ENCODE results near the gene THSD7A.

Gene THSD7A

DNA sequence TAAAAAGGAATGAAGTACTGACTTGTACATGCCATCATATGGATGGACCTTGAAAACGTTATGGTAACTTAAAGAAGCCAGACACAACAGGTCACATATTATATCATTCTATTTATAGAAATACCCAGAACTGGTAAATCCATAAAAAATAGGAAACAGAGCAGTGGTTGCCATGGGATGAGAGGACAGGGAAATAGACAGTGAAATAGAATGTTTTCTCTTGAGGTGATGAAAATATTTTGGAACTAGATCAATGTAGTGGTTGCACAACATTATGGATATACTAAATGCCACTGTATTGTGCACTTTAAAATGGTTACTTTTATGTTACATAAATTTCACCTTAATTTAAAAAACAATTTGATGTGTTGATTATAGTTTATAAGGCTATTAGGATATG is 318.5 kb downstream of the THSD7A start:
- no peak overlapping the region for H3K4me3 ChIP-seq (replicated peaks; ENCODE audit: low read depth, low read length)
- no peaks in the 10 kb centered on the region for H3K36me3 ChIP-seq (ENCODE audit: control insufficient read depth, insufficient read depth, low read length)
- no peaks in the 10 kb centered on the region for H3K27me3 ChIP-seq (replicated peaks; ENCODE audit: control insufficient read depth, insufficient read depth, low read length)
- no peak for DNase-seq (ENCODE audit: extremely low read depth, insufficient read length)
- TF ChIP-seq CTCF (IDR thresholded peaks at IDR 0.05; ENCODE audit: insufficient read depth, low read length, poor library complexity, severe bottlenecking) = no peak

GRCh38 chr7:11507929-11508328 is 324.1 kb downstream of the THSD7A start:
- no peak for TF ChIP-seq CTCF (IDR thresholded peaks at IDR 0.05; ENCODE audit: insufficient read depth, low read length, poor library complexity, severe bottlenecking)
- no peaks in the 10 kb centered on the region for H3K27me3 ChIP-seq (replicated peaks; ENCODE audit: control insufficient read depth, insufficient read depth, low read length)

DNA sequence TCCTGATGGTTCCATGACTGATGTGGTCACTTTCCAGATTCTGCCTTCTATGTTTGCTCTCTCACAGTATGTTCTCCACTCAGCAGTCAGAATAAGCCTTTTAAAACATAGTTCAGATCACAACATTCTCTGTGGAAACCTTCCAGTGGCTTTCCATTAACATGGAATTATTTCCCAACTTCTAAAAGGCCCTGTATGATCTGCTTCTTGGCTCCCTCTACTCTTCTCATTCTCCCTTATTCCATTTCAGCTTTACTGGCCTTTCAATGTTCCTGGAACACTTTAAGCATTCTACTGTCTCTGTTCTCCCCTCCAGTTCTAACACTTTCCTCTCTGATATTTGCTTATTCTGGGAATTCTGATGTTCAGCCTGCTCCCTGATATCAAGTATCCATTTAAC is 325.6 kb downstream of the THSD7A start:
- TF ChIP-seq CTCF (IDR thresholded peaks at IDR 0.05; ENCODE audit: insufficient read depth, low read length, poor library complexity, severe bottlenecking) = no peak
- no peaks in the 10 kb centered on the region for H3K27me3 ChIP-seq (replicated peaks; ENCODE audit: control insufficient read depth, insufficient read depth, low read length)
- no peak for DNase-seq (ENCODE audit: extremely low read depth, insufficient read length)

More at GRCh38 chr7:11507929-11508328, 324.1 kb downstream of the THSD7A start:
- DNase-seq (ENCODE audit: extremely low read depth, insufficient read length) = no peak
- Histone ChIP-seq H3K36me3 (ENCODE audit: control insufficient read depth, insufficient read depth, low read length) (no peaks in the 10 kb centered on the region), H3K4me3 (replicated peaks; ENCODE audit: low read depth, low read length) (no peak overlapping the region)

DNA sequence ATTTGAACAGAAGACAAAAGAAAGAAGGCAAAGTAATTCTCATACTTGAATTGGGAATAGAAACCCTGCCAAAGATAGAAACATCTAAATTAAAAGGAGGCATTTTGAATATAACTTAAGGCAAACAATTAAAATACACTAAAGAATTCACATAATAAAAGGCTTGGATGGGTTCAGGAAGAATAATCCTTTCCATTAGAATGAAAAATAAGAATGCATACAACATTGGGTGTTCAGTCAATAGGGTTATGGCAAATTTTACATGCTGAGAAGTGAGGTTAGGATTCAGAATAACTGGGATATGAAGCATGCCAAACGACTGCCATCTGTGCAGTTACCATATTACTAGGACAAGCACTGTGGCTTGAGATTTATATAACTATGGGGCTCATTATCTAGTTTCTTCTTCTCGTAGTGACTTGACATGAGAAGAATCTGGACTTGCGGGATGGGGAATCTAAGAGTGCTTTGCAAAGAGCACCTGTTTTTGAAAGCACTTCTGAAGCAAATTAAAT is 326.5 kb downstream of the THSD7A start:
- TF ChIP-seq CTCF (IDR thresholded peaks at IDR 0.05; ENCODE audit: insufficient read depth, low read length, poor library complexity, severe bottlenecking) = no peak
- H3K36me3 ChIP-seq (ENCODE audit: control insufficient read depth, insufficient read depth, low read length) = no peaks in the 10 kb centered on the region
- H3K27me3 ChIP-seq (replicated peaks; ENCODE audit: control insufficient read depth, insufficient read depth, low read length) = no peaks in the 10 kb centered on the region
- no peak overlapping the region for H3K4me3 ChIP-seq (replicated peaks; ENCODE audit: low read depth, low read length)
- no peak for DNase-seq (ENCODE audit: extremely low read depth, insufficient read length)

More for the DNA sequence above, 325.6 kb downstream of the THSD7A start:
- Histone ChIP-seq H3K4me3 (replicated peaks; ENCODE audit: low read depth, low read length) (no peak overlapping the region), H3K36me3 (ENCODE audit: control insufficient read depth, insufficient read depth, low read length) (no peaks in the 10 kb centered on the region)

GRCh38 chr7:11492307-11492706 is 339.7 kb downstream of the THSD7A start:
- Histone ChIP-seq H3K27me3 (replicated peaks; ENCODE audit: control insufficient read depth, insufficient read depth, low read length) (no peaks in the 10 kb centered on the region), H3K4me3 (replicated peaks; ENCODE audit: low read depth, low read length) (no peak overlapping the region), H3K36me3 (ENCODE audit: control insufficient read depth, insufficient read depth, low read length) (no peaks in the 10 kb centered on the region)
- no peak for DNase-seq (ENCODE audit: extremely low read depth, insufficient read length)
- no peak for TF ChIP-seq CTCF (IDR thresholded peaks at IDR 0.05; ENCODE audit: insufficient read depth, low read length, poor library complexity, severe bottlenecking)

DNA sequence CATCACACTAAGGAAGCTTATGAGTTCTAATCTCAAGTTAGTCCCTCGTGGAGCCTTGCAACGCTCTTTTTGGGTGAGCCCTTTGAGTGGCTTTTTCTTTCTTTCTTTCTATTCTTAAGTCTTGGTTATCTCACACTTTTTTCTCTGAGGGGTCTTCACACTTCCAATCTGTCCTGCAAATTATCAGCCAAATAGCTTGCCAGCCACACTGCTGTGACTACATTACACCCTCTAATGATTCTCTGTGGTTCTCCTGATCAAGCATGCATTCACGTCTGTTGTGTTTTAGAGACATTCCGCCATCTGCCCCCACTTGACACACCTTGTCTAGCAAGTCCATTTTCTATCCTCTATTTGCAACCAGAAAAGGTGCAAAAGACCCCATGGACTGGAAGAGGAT is 340.2 kb downstream of the THSD7A start:
- Histone ChIP-seq H3K4me3 (replicated peaks; ENCODE audit: low read depth, low read length) (no peak overlapping the region), H3K27me3 (replicated peaks; ENCODE audit: control insufficient read depth, insufficient read depth, low read length) (no peaks in the 10 kb centered on the region), H3K36me3 (ENCODE audit: control insufficient read depth, insufficient read depth, low read length) (no peaks in the 10 kb centered on the region)
- DNase-seq (ENCODE audit: extremely low read depth, insufficient read length) = no peak
- no peak for TF ChIP-seq CTCF (IDR thresholded peaks at IDR 0.05; ENCODE audit: insufficient read depth, low read length, poor library complexity, severe bottlenecking)

Data from GM06990 (cell line).